Measurements from ENCODE around the gene MEI1.
A peak's percentile ranks its signal among the peaks of the same experiment; 100 is the strongest.
"Not testable (repeated sequence)": the region's sequence is repeated elsewhere in the genome, so short reads cannot be mapped to it uniquely, and the experiment has no call there.

The MEI1 gene

DNA sequence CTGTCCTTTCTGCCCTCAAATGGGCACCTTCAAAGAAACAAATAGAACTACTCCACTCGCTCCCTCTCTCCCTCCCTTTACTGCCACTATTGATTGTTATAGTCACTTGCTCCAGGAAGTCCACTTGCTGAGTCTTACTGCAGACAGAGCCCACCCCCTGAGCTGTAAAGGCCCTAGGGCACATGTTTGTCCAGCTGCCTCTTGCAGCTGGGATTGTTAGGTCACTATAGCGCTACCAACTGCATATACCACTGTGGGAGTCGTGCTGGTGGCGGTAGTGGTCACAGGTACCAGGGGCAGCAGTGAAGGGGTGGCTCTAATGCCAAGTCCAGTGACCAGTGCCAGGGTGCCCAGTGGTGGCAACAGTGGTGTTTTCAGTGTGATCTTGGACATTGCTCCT, 129.2 kb downstream of the MEI1 start:
- Mint-ChIP-seq H3K36me3 (peaks cover 39% of the 10 kb centered on the region), H3K27me3 (no peaks in the 10 kb centered on the region), H3K4me1 (peaks cover 19% of the 10 kb centered on the region), H3K9me3 (peaks cover 4% of the 10 kb centered on the region), H3K4me3 (no peak overlapping the region), H3K27ac (no peak overlapping the region)
- DNase-seq: no peak
- CTCF ChIA-PET: interaction anchor here (1.6 kb wide), 1 partner anchor 112 kb away, joined by 6 read pairs; no protein-coding TSS in a partner anchor

DNA sequence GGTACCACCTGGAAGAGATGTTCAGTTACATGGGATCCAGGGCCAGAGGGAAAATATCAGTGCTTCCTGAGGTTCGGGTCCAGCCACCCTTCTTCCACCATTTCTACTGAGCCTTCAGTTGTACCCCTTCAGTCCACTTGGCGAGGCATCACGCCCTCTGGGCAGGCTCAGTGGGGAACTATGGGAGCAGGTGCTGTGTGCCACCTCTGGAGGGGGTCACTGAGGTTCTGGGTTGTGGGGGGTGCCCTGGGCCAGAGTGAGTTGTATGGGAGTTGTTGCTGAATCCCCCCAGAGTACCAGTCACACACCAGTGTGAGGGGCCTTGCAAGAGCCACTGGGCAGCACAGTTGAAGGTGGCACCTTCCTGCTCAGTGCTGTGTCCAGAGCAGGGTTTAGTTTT, 130.9 kb downstream of the MEI1 start:
- H3K9me3 Mint-ChIP-seq: peaks cover 4% of the 10 kb centered on the region
- H3K4me1 Mint-ChIP-seq: peaks cover 30% of the 10 kb centered on the region
- H3K4me3 Mint-ChIP-seq: no peak overlapping the region
- CTCF ChIA-PET: no interaction called here
- H3K36me3 Mint-ChIP-seq: peaks cover 43% of the 10 kb centered on the region
- H3K27ac Mint-ChIP-seq: peak overlapping the region; percentile 52
- no peak for DNase-seq
- no peaks in the 10 kb centered on the region for H3K27me3 Mint-ChIP-seq

GRCh38 chr22:41831383-41831782, 132.1 kb downstream of the MEI1 start:
- Mint-ChIP-seq H3K4me3 (peak overlapping the region; percentile 92), H3K9me3 (peaks cover 4% of the 10 kb centered on the region), H3K36me3 (peaks cover 47% of the 10 kb centered on the region), H3K27ac (peak overlapping the region; percentile 99), H3K27me3 (no peaks in the 10 kb centered on the region), H3K4me1 (peaks cover 38% of the 10 kb centered on the region)
- DNase-seq: no peak
- CTCF ChIA-PET: interaction anchor here (0.6 to 1.3 kb wide), 3 partner anchors 11 to 134 kb away, joined by 3 read pairs; no protein-coding TSS in a partner anchor

DNA sequence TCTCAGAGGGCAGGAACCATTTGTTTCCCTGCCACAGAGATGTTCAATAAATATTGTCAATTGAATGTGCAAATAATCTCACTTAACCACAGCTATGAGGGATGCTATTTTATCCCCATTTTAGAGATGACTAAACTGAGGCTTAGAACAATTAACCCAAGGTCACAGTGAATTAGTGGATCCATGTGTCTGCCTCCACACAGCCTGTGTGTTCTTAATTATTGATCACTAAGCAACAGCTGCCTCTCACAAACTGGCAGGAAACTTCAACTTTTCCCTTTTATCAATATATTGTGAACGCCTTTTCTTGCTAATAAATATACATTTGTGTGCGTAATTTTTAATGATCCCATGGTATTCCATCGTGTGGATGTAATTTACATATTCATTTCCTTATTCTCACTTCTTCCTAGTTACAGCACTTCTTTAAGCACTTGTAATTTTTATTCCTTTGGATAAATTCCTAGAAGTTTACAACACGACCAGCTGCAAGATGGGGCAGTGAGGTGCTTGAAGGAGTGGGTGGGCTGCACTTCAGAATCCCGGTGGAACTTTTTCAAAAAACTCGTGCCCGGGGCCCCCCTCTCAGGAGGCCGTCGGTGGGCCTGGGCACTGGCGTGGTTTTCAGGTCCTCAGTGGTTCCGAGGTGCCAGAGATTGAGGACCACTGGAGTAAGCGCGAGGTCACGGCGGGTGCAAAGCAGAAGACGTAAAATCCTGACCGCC, 132.7 kb downstream of the MEI1 start:
- peak overlapping the region; percentile 92 for H3K4me3 Mint-ChIP-seq
- no peak for DNase-seq
- peaks cover 4% of the 10 kb centered on the region for H3K9me3 Mint-ChIP-seq
- H3K27me3 Mint-ChIP-seq: no peaks in the 10 kb centered on the region
- H3K4me1 Mint-ChIP-seq: peaks cover 44% of the 10 kb centered on the region
- H3K36me3 Mint-ChIP-seq: peaks cover 53% of the 10 kb centered on the region
- peak overlapping the region; percentile 99 for H3K27ac Mint-ChIP-seq
- CTCF ChIA-PET: interaction anchor here (1.1 to 5.0 kb wide), 5 partner anchors 11 to 135 kb away, joined by 3 to 25 read pairs (median 4); no protein-coding TSS in a partner anchor

GRCh38 chr22:41832553-41833368, 133.5 kb downstream of the MEI1 start, which contains the start of gene SREBF2:
Gene SREBF2, plus strand, starts transcription at chr22:41833105. Its CDS starts 166 bp downstream, at chr22:41833271.
- Mint-ChIP-seq H3K4me3 (peak within 1 kb of the TSS; percentile 92), H3K27ac (peak within 1 kb of the TSS; percentile 99), H3K27me3 (no peaks in the 10 kb centered on the region), H3K4me1 (peaks cover 45% of the 10 kb centered on the region), H3K36me3 (peaks cover 55% of the 10 kb centered on the region), H3K9me3 (peaks cover 4% of the 10 kb centered on the region)
- peak; percentile 100 for DNase-seq
- CTCF ChIA-PET: interaction anchor here (1.0 to 5.0 kb wide), 4 partner anchors 25 to 135 kb away, joined by 3 to 25 read pairs (median 4); no protein-coding TSS in a partner anchor

GRCh38 chr22:41833369-41834004, 134.2 kb downstream of the MEI1 start:
- H3K4me3 Mint-ChIP-seq: peak overlapping the region; percentile 92
- H3K27ac Mint-ChIP-seq: peak overlapping the region; percentile 99
- H3K9me3 Mint-ChIP-seq: peaks cover 4% of the 10 kb centered on the region
- peaks cover 51% of the 10 kb centered on the region for H3K4me1 Mint-ChIP-seq
- no peaks in the 10 kb centered on the region for H3K27me3 Mint-ChIP-seq
- CTCF ChIA-PET: interaction anchor here (1.0 to 5.0 kb wide), 7 partner anchors 12 to 136 kb away, joined by 3 to 25 read pairs (median 3); partner anchors contain the start of gene CENPM
- peak; percentile 63 for DNase-seq
- peaks cover 62% of the 10 kb centered on the region for H3K36me3 Mint-ChIP-seq

GRCh38 chr22:41834005-41834944, 135.0 kb downstream of the MEI1 start:
- H3K4me1 Mint-ChIP-seq: peaks cover 58% of the 10 kb centered on the region
- no peaks in the 10 kb centered on the region for H3K27me3 Mint-ChIP-seq
- peak overlapping the region; percentile 89 for H3K27ac Mint-ChIP-seq
- H3K4me3 Mint-ChIP-seq: peak overlapping the region; percentile 92
- peaks cover 4% of the 10 kb centered on the region for H3K9me3 Mint-ChIP-seq
- CTCF ChIA-PET: interaction anchor here (1.0 to 5.0 kb wide), 5 partner anchors 11 to 137 kb away, joined by 3 to 25 read pairs (median 3); partner anchors contain the start of gene CENPM
- no peak for DNase-seq
- H3K36me3 Mint-ChIP-seq: peaks cover 70% of the 10 kb centered on the region

DNA sequence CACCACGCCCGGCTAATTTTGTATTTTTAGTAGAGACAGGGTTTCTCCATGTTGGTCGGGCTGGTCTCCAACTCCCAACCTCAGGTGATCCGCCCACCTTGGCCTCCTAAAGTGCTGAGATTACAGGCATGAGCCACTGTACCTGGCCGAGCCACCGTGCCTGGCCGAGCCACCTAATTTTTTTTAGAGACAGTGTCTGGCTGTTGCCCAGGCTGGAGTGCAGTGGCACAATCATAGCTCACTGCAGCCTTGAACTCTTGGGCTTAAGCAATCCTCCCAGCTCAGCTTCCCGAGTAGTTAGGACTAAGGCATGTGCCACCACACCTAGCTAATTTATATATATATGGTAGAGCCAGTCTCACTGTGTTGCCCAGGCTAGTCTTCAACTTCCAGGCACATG, 136.2 kb downstream of the MEI1 start:
- peaks cover 66% of the 10 kb centered on the region for H3K4me1 Mint-ChIP-seq
- H3K27ac Mint-ChIP-seq, DNase-seq, H3K4me3 Mint-ChIP-seq, H3K9me3 Mint-ChIP-seq, H3K27me3 Mint-ChIP-seq: not testable (repeated sequence)
- CTCF ChIA-PET: interaction anchor here (1.5 to 5.0 kb wide), 2 partner anchors 23 to 138 kb away, joined by 4 to 25 read pairs; no protein-coding TSS in a partner anchor
- peaks cover 70% of the 10 kb centered on the region for H3K36me3 Mint-ChIP-seq

- CTCF ChIA-PET: interaction anchor here (5.0 kb wide), 1 partner anchor 22 kb away, joined by 25 read pairs; no protein-coding TSS in a partner anchor
- Mint-ChIP-seq H3K36me3 (peaks cover 67% of the 10 kb centered on the region), H3K4me1 (peaks cover 65% of the 10 kb centered on the region), H3K27ac (no peak overlapping the region), H3K9me3 (no peaks in the 10 kb centered on the region), H3K4me3 (no peak overlapping the region), H3K27me3 (no peaks in the 10 kb centered on the region)
- DNase-seq: no peak
Observed at GRCh38 chr22:41836551-41836950, 137.2 kb downstream of the MEI1 start.

GRCh38 chr22:41838842-41839618, 139.7 kb downstream of the MEI1 start:
- no peaks in the 10 kb centered on the region for H3K9me3 Mint-ChIP-seq
- H3K4me3 Mint-ChIP-seq: no peak overlapping the region
- DNase-seq: no peak
- H3K27me3 Mint-ChIP-seq: no peaks in the 10 kb centered on the region
- peak overlapping the region; percentile 12 for H3K27ac Mint-ChIP-seq
- peaks cover 60% of the 10 kb centered on the region for H3K36me3 Mint-ChIP-seq
- H3K4me1 Mint-ChIP-seq: peaks cover 71% of the 10 kb centered on the region
- CTCF ChIA-PET: interaction anchor here (1.3 kb wide), 1 partner anchor 16 kb away, joined by 5 read pairs; no protein-coding TSS in a partner anchor

DNA sequence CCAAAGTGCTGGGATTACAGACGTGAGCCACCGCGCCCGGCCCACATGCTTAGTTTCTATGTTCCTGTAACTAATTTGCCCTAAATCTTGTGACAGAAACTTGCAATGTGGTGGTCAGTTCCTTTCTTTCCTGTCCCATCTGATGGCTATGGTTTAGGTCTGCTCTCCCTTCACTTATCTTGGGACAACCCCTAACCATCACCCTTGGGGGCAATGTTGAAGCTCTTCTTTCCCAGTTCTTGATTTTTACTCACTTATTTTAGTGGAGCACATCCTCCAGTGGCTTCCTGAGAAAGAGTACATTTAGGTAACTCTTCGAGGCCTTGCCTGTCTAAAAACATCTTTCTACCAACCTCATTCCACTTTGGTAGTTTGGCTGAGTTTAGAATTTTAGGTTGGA, 140.9 kb downstream of the MEI1 start:
- CTCF ChIA-PET: no interaction called here
- Mint-ChIP-seq H3K4me1 (peaks cover 71% of the 10 kb centered on the region), H3K4me3 (no peak overlapping the region), H3K27ac (no peak overlapping the region), H3K9me3 (no peaks in the 10 kb centered on the region), H3K36me3 (peaks cover 54% of the 10 kb centered on the region), H3K27me3 (no peaks in the 10 kb centered on the region)
- no peak for DNase-seq

- Mint-ChIP-seq H3K4me1 (peaks cover 75% of the 10 kb centered on the region), H3K4me3 (no peak overlapping the region), H3K9me3 (no peaks in the 10 kb centered on the region), H3K36me3 (peaks cover 54% of the 10 kb centered on the region), H3K27ac (no peak overlapping the region), H3K27me3 (no peaks in the 10 kb centered on the region)
- DNase-seq: no peak
- CTCF ChIA-PET: interaction anchor here (0.8 to 3.2 kb wide), 2 partner anchors 16 to 19 kb away, joined by 3 to 13 read pairs; no protein-coding TSS in a partner anchor
Observed at GRCh38 chr22:41841085-41841712, 141.9 kb downstream of the MEI1 start.

Data from activated naive CD4-positive, alpha-beta T cell treated with anti-CD3 and anti-CD28 coated beads, Interleukin-2, amount 10 ng/mL, durations not matched to agents 7 days and 5 days (primary cell).